GM19397 (cell line): Measurements from ENCODE around the gene EXOSC5.

Experiments
- ATAC-seq: cut with Tn5 transposase; IDR thresholded peaks from one replicate; pipeline ENCODE4 v1.9.1; 2021; ENCODE audit warnings: mild to moderate bottlenecking, moderate library complexity; ENCODE audit not compliant: unreplicated experiment

The EXOSC5 gene

GRCh38 chr19:41426952-41427646 lies 29.9 kb upstream of the EXOSC5 start, which contains the start of gene B3GNT8:
TSS of gene B3GNT8 (minus strand) at chr19:41427374. CDS start at chr19:41426778, 596 bp downstream.
- ATAC-seq: no peak

GRCh38 chr19:41426116-41426841 lies 29.1 kb upstream of the EXOSC5 start:
- no peak for ATAC-seq

- ATAC-seq: no peak
Observed at GRCh38 chr19:41425174-41426115, 28.3 kb upstream of the EXOSC5 start.

- ATAC-seq: no peak
Observed at GRCh38 chr19:41424335-41425173, 27.4 kb upstream of the EXOSC5 start.

GRCh38 chr19:41422955-41423354 lies 25.8 kb upstream of the EXOSC5 start:
- no peak for ATAC-seq

- ATAC-seq: no peak
Observed at GRCh38 chr19:41422456-41422855, 25.3 kb upstream of the EXOSC5 start.

- no peak for ATAC-seq
Observed at GRCh38 chr19:41421973-41422372, 24.8 kb upstream of the EXOSC5 start.

GRCh38 chr19:41421314-41421713 lies 24.2 kb upstream of the EXOSC5 start:
- no peak for ATAC-seq

GRCh38 chr19:41420101-41420880 lies 23.1 kb upstream of the EXOSC5 start:
- ATAC-seq: no peak

- no peak for ATAC-seq
Observed at GRCh38 chr19:41416194-41416674, 19.1 kb upstream of the EXOSC5 start.

- no peak for ATAC-seq
Observed at GRCh38 chr19:41415154-41415571, 18.0 kb upstream of the EXOSC5 start.

GRCh38 chr19:41414461-41414860 lies 17.3 kb upstream of the EXOSC5 start:
- ATAC-seq: no peak

- ATAC-seq: no peak
Observed at GRCh38 chr19:41413947-41414346, 16.8 kb upstream of the EXOSC5 start.

- no peak for ATAC-seq
Observed at GRCh38 chr19:41412953-41413352, 15.8 kb upstream of the EXOSC5 start.

GRCh38 chr19:41411968-41412265 lies 14.8 kb upstream of the EXOSC5 start:
- ATAC-seq: no peak

- ATAC-seq: no peak
Observed at GRCh38 chr19:41411100-41411967, 14.2 kb upstream of the EXOSC5 start.

GRCh38 chr19:41410336-41411054 lies 13.3 kb upstream of the EXOSC5 start:
- ATAC-seq: no peak

- ATAC-seq: no peak
Observed at GRCh38 chr19:41409288-41409687, 12.1 kb upstream of the EXOSC5 start.
